Fibroblast of mammary gland (primary cell): ENCODE data around the gene NOS1AP.

ENCODE experiments used
- DNase-seq: peaks from one replicate; pipeline ENCODE4 v3.0.0-alpha.2; 2010; ENCODE audit warnings: low read depth
- H3K4me3 ChIP-seq: 2 replicates; pipeline ENCODE4 v1.5.1; 2011; ENCODE audit warnings: low read depth, mild to moderate bottlenecking, low read length, moderate library complexity; ENCODE audit not compliant: control insufficient read depth
- CTCF ChIP-seq: conservative IDR thresholded peaks from 2 replicates; pipeline ENCODE4 v1.5.1; 2011; ENCODE audit warnings: low read depth, low read length, inconsistent platforms; ENCODE audit not compliant: control insufficient read depth, insufficient read depth

The NOS1AP gene

GRCh38 chr1:162233066-162233465 is 163.6 kb downstream of the NOS1AP start:
- TF ChIP-seq CTCF, result no peak
- no peak for DNase-seq
- H3K4me3 ChIP-seq, result no peak overlapping the region

GRCh38 chr1:162233937-162234336 is 164.4 kb downstream of the NOS1AP start:
- no peak for DNase-seq

GRCh38 chr1:162234571-162234970 is 165.1 kb downstream of the NOS1AP start:
- no peak for DNase-seq
- TF ChIP-seq CTCF, result no peak

More at GRCh38 chr1:162233937-162234336, 164.4 kb downstream of the NOS1AP start:
- no peak overlapping the region for H3K4me3 ChIP-seq
- TF ChIP-seq CTCF, result no peak

GRCh38 chr1:162235241-162235800 is 165.8 kb downstream of the NOS1AP start:
- no peak for TF ChIP-seq CTCF
- no peak overlapping the region for H3K4me3 ChIP-seq
- peak; percentile 98 for DNase-seq

More at GRCh38 chr1:162234571-162234970, 165.1 kb downstream of the NOS1AP start:
- no peak overlapping the region for H3K4me3 ChIP-seq

- DNase-seq, result no peak
- H3K4me3 ChIP-seq, result no peak overlapping the region
- TF ChIP-seq CTCF, result no peak
Observed at GRCh38 chr1:162236201-162236600, 166.7 kb downstream of the NOS1AP start.

- H3K4me3 ChIP-seq, result no peak overlapping the region
- no peak for TF ChIP-seq CTCF
- DNase-seq, result no peak
Observed at GRCh38 chr1:162236618-162237017, 167.1 kb downstream of the NOS1AP start.

GRCh38 chr1:162240577-162240976 is 171.1 kb downstream of the NOS1AP start:
- TF ChIP-seq CTCF, result no peak
- DNase-seq, result no peak
- H3K4me3 ChIP-seq, result no peak overlapping the region
